IMR-90 (cell line): Measurements from ENCODE around the gene RARB. TPM values are rescaled to one million over a fixed set of nuclear protein-coding genes. Genes with fewer than 3 reads are reported as not detected.

ENCODE experiments used
- ATAC-seq: fragments of 200-7000 bp; cut with Tn5 transposase; 2 replicates; pipeline ENCODE4 v1.9.1; 2020; ENCODE audit warnings: low read depth, mild to moderate bottlenecking, moderate library complexity
- BruUV-seq: library from RNA; stranded (reverse); fragments of 400-500 nt; replicated peaks from 2 replicates; lab custom pipeline; 2021; lab: Mats Ljungman, UMichigan
- CTCF ChIA-PET: fragments of 300-600 bp; formaldehyde crosslinking; extraction: SDS; loops from one replicate; lab custom pipeline; 2021; ENCODE audit warnings: antibody characterized with exemption; lab: Yijun Ruan, JAX
- POLR2A ChIA-PET: fragments of 300-600 bp; sonication (Branson Sonifier 250); formaldehyde crosslinking; loops from one replicate; lab custom pipeline; 2022; ENCODE audit warnings: antibody characterized with exemption; ENCODE audit not compliant: unreplicated experiment; lab: Charles Lee
- DNase-seq: peaks from one replicate; pipeline ENCODE4 v3.0.0; 2013
- H2AFZ ChIP-seq: replicated peaks from 2 replicates; pipeline ENCODE3; 2013; ENCODE audit warnings: low read length, mild to moderate bottlenecking; ENCODE audit not compliant: poor library complexity
- H2AK5ac ChIP-seq: 2 replicates; pipeline ENCODE4 v1.6.1; 2013; ENCODE audit warnings: low read depth, low read length, inconsistent platforms
- H2AK9ac ChIP-seq: replicated peaks from 2 replicates; pipeline ENCODE3; 2013; ENCODE audit warnings: mild to moderate bottlenecking, low read depth, low read length, moderate library complexity; ENCODE audit not compliant: poor library complexity
- H2BK120ac ChIP-seq: 2 replicates; pipeline ENCODE4 v1.6.1; 2013; ENCODE audit warnings: low read depth, low read length, inconsistent platforms
- H2BK15ac ChIP-seq: 3 replicates; pipeline ENCODE4 v1.6.1; 2013; ENCODE audit warnings: low read depth, low read length, inconsistent platforms
- H2BK20ac ChIP-seq: 2 replicates; pipeline ENCODE4 v1.6.1; 2013; ENCODE audit warnings: low read depth, mild to moderate bottlenecking, inconsistent platforms, low read length, moderate library complexity
- H2BK5ac ChIP-seq: 2 replicates; pipeline ENCODE4 v1.6.1; 2013; ENCODE audit warnings: mild to moderate bottlenecking, low read depth, low read length, inconsistent platforms; ENCODE audit not compliant: poor library complexity, severe bottlenecking
- H3K14ac ChIP-seq: replicated peaks from 2 replicates; pipeline ENCODE4 v1.6.1; 2013; ENCODE audit warnings: low read depth, low read length, inconsistent platforms
- H3K18ac ChIP-seq: 2 replicates; pipeline ENCODE4 v1.6.1; 2013; ENCODE audit warnings: low read depth, low read length, control low read depth
- H3K23ac ChIP-seq: 2 replicates; pipeline ENCODE4 v1.6.1; 2013; ENCODE audit warnings: low read depth, low read length, inconsistent platforms
- H3K27ac ChIP-seq: 2 replicates; pipeline ENCODE4 v1.5.1; 2013; ENCODE audit warnings: mild to moderate bottlenecking, control low read depth, low read length; ENCODE audit not compliant: insufficient read depth
- H3K27me3 ChIP-seq: 2 replicates; pipeline ENCODE4 v1.6.1; 2013; ENCODE audit warnings: low read length; ENCODE audit not compliant: control insufficient read depth, insufficient read depth
- H3K36me3 ChIP-seq: 2 replicates; pipeline ENCODE4 v1.6.1; 2013; ENCODE audit warnings: low read length, mixed read lengths; ENCODE audit not compliant: control insufficient read depth, insufficient read depth
- H3K4ac ChIP-seq: 2 replicates; pipeline ENCODE4 v1.6.1; 2013; ENCODE audit warnings: low read depth, low read length, inconsistent platforms
- H3K4me1 ChIP-seq: 2 replicates; pipeline ENCODE4 v1.6.1; 2013; ENCODE audit warnings: low read length, mixed read lengths; ENCODE audit not compliant: control insufficient read depth, insufficient read depth
- H3K4me2 ChIP-seq: 2 replicates; pipeline ENCODE4 v1.6.1; 2013; ENCODE audit warnings: low read depth, mild to moderate bottlenecking, control low read depth, low read length, moderate library complexity
- H3K4me3 ChIP-seq: 2 replicates; pipeline ENCODE4 v1.5.1; 2013; ENCODE audit warnings: low read depth, mild to moderate bottlenecking, control low read depth, low read length, moderate library complexity; ENCODE audit not compliant: insufficient read depth
- H3K56ac ChIP-seq: 2 replicates; pipeline ENCODE4 v1.6.1; 2013; ENCODE audit warnings: low read length, inconsistent platforms; ENCODE audit not compliant: insufficient read depth; ENCODE audit errors: extremely low read depth
- H3K79me1 ChIP-seq, 2 experiments: 2 replicates each; pipeline ENCODE4 v1.6.1; 2013; ENCODE audit warnings: low read length in 2 of 2, inconsistent platforms in 1 of 2, low read depth in 1 of 2
- H3K9ac ChIP-seq: 2 replicates; pipeline ENCODE4 v1.6.1; 2013; ENCODE audit warnings: low read depth, low read length, control low read depth
- H3K9me1 ChIP-seq: 2 replicates; pipeline ENCODE4 v1.6.1; 2013; ENCODE audit warnings: low read length, inconsistent platforms; ENCODE audit not compliant: insufficient read depth
- H3K9me3 ChIP-seq: 2 replicates; pipeline ENCODE4 v1.6.1; 2013; ENCODE audit warnings: low read length; ENCODE audit not compliant: control insufficient read depth, insufficient read depth
- H4K20me1 ChIP-seq: 2 replicates; pipeline ENCODE4 v1.6.1; 2013; ENCODE audit warnings: low read length, inconsistent platforms; ENCODE audit not compliant: insufficient read depth
- H4K5ac ChIP-seq: 2 replicates; pipeline ENCODE4 v1.6.1; 2013; ENCODE audit warnings: mild to moderate bottlenecking, low read depth, low read length, control low read depth
- H4K8ac ChIP-seq, 2 experiments: 2 replicates each; pipeline ENCODE4 v1.6.1; 2013; ENCODE audit warnings: low read depth in 2 of 2, low read length in 2 of 2, control low read depth in 1 of 2, inconsistent platforms in 1 of 2
- H4K91ac ChIP-seq: 2 replicates; pipeline ENCODE4 v1.6.1; 2013; ENCODE audit warnings: low read depth, low read length, inconsistent platforms; ENCODE audit not compliant: insufficient read depth
- BHLHE40 ChIP-seq: fragments of 150-350 bp; IDR thresholded peaks from 2 replicates; pipeline ENCODE4 v1.6.1; 2016; ENCODE audit warnings: mild to moderate bottlenecking, low read depth, low read length
- MAFK ChIP-seq: IDR thresholded peaks from 2 replicates; pipeline ENCODE4 v1.6.1; 2012; ENCODE audit warnings: low read depth, low read length, improper control_type of control experiment
- MAZ ChIP-seq: IDR thresholded peaks from 2 replicates; pipeline ENCODE4 v1.6.1; 2012; ENCODE audit warnings: low read depth, mild to moderate bottlenecking, low read length, improper control_type of control experiment, moderate library complexity, borderline replicate concordance
- NFE2L2 ChIP-seq: fragments of 150-350 bp; IDR thresholded peaks from 2 replicates; pipeline ENCODE4 v1.6.1; 2016; ENCODE audit warnings: low read depth, mild to moderate bottlenecking, low read length
- RAD21 ChIP-seq: IDR thresholded peaks from 2 replicates; pipeline ENCODE4 v1.6.1; 2012; ENCODE audit warnings: low read length, improper control_type of control experiment
- WGBS, 2 experiments: methylation state at CpG; one replicate each; pipeline versions ENCODE4 v1.1.5 to v1.1.7; 2013; ENCODE audit warnings: missing lambda C conversion rate in 2 of 2; ENCODE audit not compliant: insufficient read length in 1 of 2; ENCODE audit errors: extremely low coverage in 2 of 2; 5-methylcytosine and 5-hydroxymethylcytosine counted together
- dilution Hi-C: fragments of 300-500 bp; cut with HindIII; formaldehyde crosslinking; loops from one replicate; pipeline ENCODE4 v1.14.3; 2018; ENCODE audit warnings: low sequenced_read_pairs; ENCODE audit not compliant: unreplicated experiment
- in situ Hi-C: fragments of 300-500 bp; cut with MboI; formaldehyde crosslinking; loops from 3 replicates; pipeline ENCODE4 v1.14.3; 2019; ENCODE audit warnings: low sequenced_read_pairs, inconsistent platforms, mixed read lengths
- intact Hi-C: fragments of 100-400 bp; cut with micrococcal nuclease; formaldehyde crosslinking; loops from 2 replicates; pipeline ENCODE4 v1.10.0; 2022
- polyA plus RNA-seq, 3 experiments: library from polyadenylated mRNA; depleted of rRNA; stranded (reverse); fragments of >200 nt; gene quantifications; 2 replicates each; pipeline ENCODE4 v1.2.3, GENCODE V29; 2012; ENCODE audit warnings: low replicate concordance in 1 of 3
- total RNA-seq: library from RNA; depleted of rRNA; stranded (reverse); fragments of >200 nt; gene quantifications from 2 replicates; pipeline ENCODE4 v1.2.3, GENCODE V29; 2012

RARB gene
- total and polyA plus RNA-seq, 2 of the 4 experiments (the other 2 are of a cell fraction): 0.53 to 1.4 TPM

DNA sequence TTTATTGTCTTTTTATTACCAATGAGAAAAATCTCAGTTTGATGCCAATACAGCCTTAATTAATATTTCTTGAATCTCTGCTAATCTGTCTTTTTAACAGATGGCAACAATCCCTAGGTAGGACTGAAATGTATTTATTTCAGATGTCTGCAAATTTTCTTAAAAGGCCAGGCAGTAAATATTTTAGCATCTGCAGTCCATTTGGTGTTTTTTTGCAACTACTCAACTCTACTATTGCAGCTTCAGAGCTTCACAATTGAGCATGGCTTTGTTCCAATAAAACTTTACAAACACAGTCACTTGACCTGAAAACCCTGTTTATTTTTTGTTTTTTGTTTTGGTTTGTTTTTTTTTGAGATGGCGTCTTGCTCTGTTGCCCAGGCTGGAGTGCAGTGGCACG lies 82.7 kb downstream of the RARB start:
- dilution Hi-C loops: no loop called here
- ChIA-PET POLR2A (no interaction called here), CTCF (interaction anchor here (0.7 kb wide), 1 partner anchor 28 kb away, joined by 3 read pairs; no protein-coding TSS in a partner anchor)
- no peak overlapping the region for H3K27ac ChIP-seq
- H3K9ac ChIP-seq: no peak overlapping the region
- no peaks in the 10 kb centered on the region for H3K79me1 ChIP-seq
- no peak overlapping the region for H3K4me2 ChIP-seq
- DNase-seq (no peak), ATAC-seq (no peak)
- H2BK5ac ChIP-seq: no peak overlapping the region
- no peak overlapping the region for H4K91ac ChIP-seq
- H3K18ac ChIP-seq: no peak overlapping the region
- H3K4ac ChIP-seq: no peak overlapping the region
- no peaks in the 10 kb centered on the region for H4K20me1 ChIP-seq
- no peak overlapping the region for H2AK5ac ChIP-seq
- intact Hi-C loops: no loop called here
- no peak overlapping the region for H3K56ac ChIP-seq
- H3K4me3 ChIP-seq: no peak overlapping the region
- H4K8ac ChIP-seq: no peak overlapping the region
- H2BK120ac ChIP-seq: no peak overlapping the region
- in situ Hi-C loops: no loop called here
- H3K9me1 ChIP-seq: no peaks in the 10 kb centered on the region
- H2BK15ac ChIP-seq: no peak overlapping the region
- H3K23ac ChIP-seq: no peak overlapping the region
- no peak overlapping the region for H4K5ac ChIP-seq
- no CpG with 5 or more reads among the region's 2 CpGs for WGBS, 2 experiments
- no peak for TF ChIP-seq MAFK
- no peak for TF ChIP-seq MAZ
- TF ChIP-seq NFE2L2: no peak
- TF ChIP-seq RAD21: no peak
- no peak for TF ChIP-seq BHLHE40
- H2BK20ac ChIP-seq: no peak overlapping the region
- no peaks in the 10 kb centered on the region for H3K4me1 ChIP-seq
- H2AFZ ChIP-seq: no peak overlapping the region
- no TSS peak for BruUV-seq
- H3K9me3 ChIP-seq: no peaks in the 10 kb centered on the region
- H3K14ac ChIP-seq: no peak overlapping the region
- H3K27me3 ChIP-seq: no peaks in the 10 kb centered on the region
- H3K36me3 ChIP-seq: no peaks in the 10 kb centered on the region
- no peak overlapping the region for H2AK9ac ChIP-seq
